ENCODE results near the gene NUDCD3. TPM values are rescaled to one million over a fixed set of nuclear protein-coding genes. Genes with fewer than 3 reads are reported as not detected.

Gene NUDCD3
- total RNA-seq, 1 donor, result 54.3 TPM

GRCh38 chr7:44380831-44381493 lies 109.5 kb downstream of the NUDCD3 start:
- H3K79me2 ChIP-seq (ENCODE audit: insufficient read depth, low read length), result no peaks in the 10 kb centered on the region
- peaks cover 3% of the 10 kb centered on the region for H4K20me1 ChIP-seq (ENCODE audit: insufficient read depth, low read length)
- H3K9me3 ChIP-seq (ENCODE audit: low read depth, low read length), result no peaks in the 10 kb centered on the region
- TF ChIP-seq CTCF (IDR thresholded peaks at IDR 0.05; ENCODE audit: extremely low read depth, low read depth, low read length), result no peak
- no peak overlapping the region for H3K4me2 ChIP-seq (ENCODE audit: insufficient read depth, low read length)
- H3K36me3 ChIP-seq (ENCODE audit: insufficient read depth, low read length), result peaks cover 7% of the 10 kb centered on the region
- no peaks in the 10 kb centered on the region for H3K27me3 ChIP-seq (ENCODE audit: insufficient read depth, low read length)
- peak; percentile 82 for DNase-seq (ENCODE audit: insufficient read length, low spot score, missing footprints)
- no peak overlapping the region for H3K4me3 ChIP-seq (ENCODE audit: insufficient read depth, low read length)
- H2AFZ ChIP-seq (ENCODE audit: low read length), result no peak overlapping the region
- H3K4me1 ChIP-seq (ENCODE audit: insufficient read depth, low read length), result peaks cover 52% of the 10 kb centered on the region
- peak overlapping the region; percentile 24 for H3K27ac ChIP-seq (ENCODE audit: low read depth, low read length)

GRCh38 chr7:44380189-44380830 lies 110.1 kb downstream of the NUDCD3 start:
- Histone ChIP-seq H3K27me3 (ENCODE audit: insufficient read depth, low read length) (no peaks in the 10 kb centered on the region), H3K27ac (ENCODE audit: low read depth, low read length) (peak overlapping the region; percentile 24), H3K9me3 (ENCODE audit: low read depth, low read length) (no peaks in the 10 kb centered on the region), H3K36me3 (ENCODE audit: insufficient read depth, low read length) (peaks cover 7% of the 10 kb centered on the region), H3K79me2 (ENCODE audit: insufficient read depth, low read length) (no peaks in the 10 kb centered on the region), H3K4me1 (ENCODE audit: insufficient read depth, low read length) (peaks cover 52% of the 10 kb centered on the region), H3K4me3 (ENCODE audit: insufficient read depth, low read length) (no peak overlapping the region), H2AFZ (ENCODE audit: low read length) (no peak overlapping the region), H4K20me1 (ENCODE audit: insufficient read depth, low read length) (peaks cover 2% of the 10 kb centered on the region), H3K4me2 (ENCODE audit: insufficient read depth, low read length) (no peak overlapping the region)
- no peak for TF ChIP-seq CTCF (IDR thresholded peaks at IDR 0.05; ENCODE audit: extremely low read depth, low read depth, low read length)
- DNase-seq (ENCODE audit: insufficient read length, low spot score, missing footprints), result no peak

- no peaks in the 10 kb centered on the region for H3K79me2 ChIP-seq (ENCODE audit: insufficient read depth, low read length)
- no peaks in the 10 kb centered on the region for H4K20me1 ChIP-seq (ENCODE audit: insufficient read depth, low read length)
- peak; percentile 90 for DNase-seq (ENCODE audit: insufficient read length, low spot score, missing footprints)
- H3K27ac ChIP-seq (ENCODE audit: low read depth, low read length), result peak overlapping the region; percentile 47
- TF ChIP-seq CTCF (IDR thresholded peaks at IDR 0.05; ENCODE audit: extremely low read depth, low read depth, low read length), result no peak
- no peak overlapping the region for H3K4me3 ChIP-seq (ENCODE audit: insufficient read depth, low read length)
- no peak overlapping the region for H3K4me2 ChIP-seq (ENCODE audit: insufficient read depth, low read length)
- peaks cover 52% of the 10 kb centered on the region for H3K4me1 ChIP-seq (ENCODE audit: insufficient read depth, low read length)
- no peaks in the 10 kb centered on the region for H3K9me3 ChIP-seq (ENCODE audit: low read depth, low read length)
- peaks cover 4% of the 10 kb centered on the region for H3K36me3 ChIP-seq (ENCODE audit: insufficient read depth, low read length)
- H2AFZ ChIP-seq (ENCODE audit: low read length), result no peak overlapping the region
- H3K27me3 ChIP-seq (ENCODE audit: insufficient read depth, low read length), result no peaks in the 10 kb centered on the region
Observed at GRCh38 chr7:44379366-44380188, 110.9 kb downstream of the NUDCD3 start.

GRCh38 chr7:44378744-44379143 lies 111.7 kb downstream of the NUDCD3 start:
- no peak overlapping the region for H2AFZ ChIP-seq (ENCODE audit: low read length)
- no peaks in the 10 kb centered on the region for H3K9me3 ChIP-seq (ENCODE audit: low read depth, low read length)
- no peaks in the 10 kb centered on the region for H3K79me2 ChIP-seq (ENCODE audit: insufficient read depth, low read length)
- no peaks in the 10 kb centered on the region for H3K36me3 ChIP-seq (ENCODE audit: insufficient read depth, low read length)
- no peak overlapping the region for H3K4me2 ChIP-seq (ENCODE audit: insufficient read depth, low read length)
- H3K4me1 ChIP-seq (ENCODE audit: insufficient read depth, low read length), result peaks cover 46% of the 10 kb centered on the region
- DNase-seq (ENCODE audit: insufficient read length, low spot score, missing footprints), result peak; percentile 73
- TF ChIP-seq CTCF (IDR thresholded peaks at IDR 0.05; ENCODE audit: extremely low read depth, low read depth, low read length), result no peak
- H3K27me3 ChIP-seq (ENCODE audit: insufficient read depth, low read length), result no peaks in the 10 kb centered on the region
- H3K27ac ChIP-seq (ENCODE audit: low read depth, low read length), result peak overlapping the region; percentile 56
- H3K4me3 ChIP-seq (ENCODE audit: insufficient read depth, low read length), result no peak overlapping the region
- H4K20me1 ChIP-seq (ENCODE audit: insufficient read depth, low read length), result no peaks in the 10 kb centered on the region
